ENCODE results near the gene HOXA4. TPM values are rescaled to one million over a fixed set of nuclear protein-coding genes. Genes with fewer than 3 reads are reported as not detected.

Gene HOXA4
- total RNA-seq, 1 experiment from 2014 or later: 2.0 TPM

- intact Hi-C loops (cut with micrococcal nuclease): no loop called here
- Histone ChIP-seq H2AFZ (ENCODE audit: low read depth, low read length, poor library complexity, severe bottlenecking) (no peak overlapping the region), H3K27ac (ENCODE audit: low read depth, low read length) (no peak overlapping the region), H3K4me1 (ENCODE audit: control insufficient read depth in 1 of 2, insufficient read depth in 2 of 2, low read length in 2 of 2) (peaks cover 33 to 50% of the 10 kb centered on the region in 2 experiments), H3K4me3 (replicated peaks in 1 of 2; ENCODE audit: low read depth in 1 of 2, low read length in 2 of 2) (no peak overlapping the region), H3K9me3 (ENCODE audit: control insufficient read depth in 1 of 2, insufficient read depth in 1 of 2, low read depth in 1 of 2, low read length in 2 of 2) (no peaks in the 10 kb centered on the region), H4K20me1 (ENCODE audit: insufficient read depth) (no peaks in the 10 kb centered on the region), H3K79me2 (ENCODE audit: insufficient read depth, low read length) (no peaks in the 10 kb centered on the region), H3K4me2 (ENCODE audit: low read length) (no peak overlapping the region), H3K9me2 (ENCODE audit: insufficient read depth) (no peaks in the 10 kb centered on the region), H3K36me3 (ENCODE audit: control insufficient read depth in 1 of 2, insufficient read depth in 2 of 2, low read length in 2 of 2) (peaks cover 1 to 2% of the 10 kb centered on the region in 2 experiments; a peak in 2 of 4 replicates), H3K9ac (ENCODE audit: low read length) (no peak overlapping the region), H3K27me3 (ENCODE audit: insufficient read depth, low read length) (no peaks in the 10 kb centered on the region)
- ChIA-PET CTCF (no interaction called here), RAD21 (ENCODE audit: low non-redundant PET in 1 of 2, low total read pairs in 2 of 2, uncharacterized antibody in 2 of 2, unreplicated experiment in 2 of 2) (no interaction called here), POLR2A (no interaction called here)
- BruUV-seq (replicated peaks): no TSS peak
- TF ChIP-seq ELF1 (IDR thresholded peaks at IDR 0.05; ENCODE audit: borderline replicate concordance, low read depth): no peak
- TF ChIP-seq YY1 (IDR thresholded peaks at IDR 0.05; ENCODE audit: extremely low read depth, insufficient replicate concordance, low read depth, low read length): no peak
- DNase-seq (ENCODE audit: low read depth, low spot score) (no peak), ATAC-seq (no peak)
Observed at GRCh38 chr7:27138472-27138871, 7.9 kb upstream of the HOXA4 start.

- Histone ChIP-seq H3K27ac (ENCODE audit: low read depth, low read length) (no peak overlapping the region), H3K36me3 (ENCODE audit: control insufficient read depth in 1 of 2, insufficient read depth in 2 of 2, low read length in 2 of 2) (peaks cover 0 to 2% of the 10 kb centered on the region in 2 experiments; a peak in 1 of 4 replicates), H3K9me2 (ENCODE audit: insufficient read depth) (no peaks in the 10 kb centered on the region), H3K9me3 (ENCODE audit: control insufficient read depth in 1 of 2, insufficient read depth in 1 of 2, low read depth in 1 of 2, low read length in 2 of 2) (no peaks in the 10 kb centered on the region), H4K20me1 (ENCODE audit: insufficient read depth) (no peaks in the 10 kb centered on the region), H3K4me1 (ENCODE audit: control insufficient read depth in 1 of 2, insufficient read depth in 2 of 2, low read length in 2 of 2) (peaks cover 36 to 57% of the 10 kb centered on the region in 2 experiments), H2AFZ (ENCODE audit: low read depth, low read length, poor library complexity, severe bottlenecking) (no peak overlapping the region), H3K27me3 (ENCODE audit: insufficient read depth, low read length) (no peaks in the 10 kb centered on the region), H3K4me2 (ENCODE audit: low read length) (no peak overlapping the region), H3K79me2 (ENCODE audit: insufficient read depth, low read length) (no peaks in the 10 kb centered on the region), H3K4me3 (replicated peaks in 1 of 2; ENCODE audit: low read depth in 1 of 2, low read length in 2 of 2) (no peak overlapping the region), H3K9ac (ENCODE audit: low read length) (no peak overlapping the region)
- DNase-seq (ENCODE audit: low read depth, low spot score) (no peak), ATAC-seq (no peak)
- POLR2A ChIA-PET: no interaction called here
- intact Hi-C loops (cut with micrococcal nuclease): no loop called here
- CTCF ChIA-PET: interaction anchor here (0.6 kb wide), 1 partner anchor 769 kb away, joined by 3 read pairs; no protein-coding TSS in a partner anchor
- RAD21 ChIA-PET (ENCODE audit: low non-redundant PET in 1 of 2, low total read pairs in 2 of 2, uncharacterized antibody in 2 of 2, unreplicated experiment in 2 of 2): no interaction called here
- TF ChIP-seq CTCF (IDR thresholded peaks at IDR 0.05 in 2 of 3, conservative IDR thresholded peaks at IDR 0.05 in 1 of 3; ENCODE audit: borderline replicate concordance in 1 of 3, insufficient read depth in 1 of 3, low read depth in 2 of 3, low read length in 2 of 3): no peak
- no peak for TF ChIP-seq TCF7L2 (IDR thresholded peaks at IDR 0.05; ENCODE audit: borderline replicate concordance, extremely low read depth, insufficient read depth, insufficient read length)
- TF ChIP-seq CEBPB (IDR thresholded peaks at IDR 0.05; ENCODE audit: low read depth): no peak
- no peak for TF ChIP-seq JUND (IDR thresholded peaks at IDR 0.05)
- TF ChIP-seq ELF1 (IDR thresholded peaks at IDR 0.05; ENCODE audit: borderline replicate concordance, low read depth): no peak
- no peak for TF ChIP-seq SP1 (IDR thresholded peaks at IDR 0.05; ENCODE audit: low read depth)
- TF ChIP-seq CBX3 (IDR thresholded peaks at IDR 0.05; ENCODE audit: low read depth): no peak
- TF ChIP-seq EGR1 (IDR thresholded peaks at IDR 0.05; ENCODE audit: low read depth): no peak
- TF ChIP-seq POLR2AphosphoS5 (IDR thresholded peaks at IDR 0.05; ENCODE audit: low read depth, low read length): no peak
- no peak for TF ChIP-seq ZNF274 (IDR thresholded peaks at IDR 0.05; ENCODE audit: low read depth, low read length)
- no TSS peak for BruUV-seq (replicated peaks)
Observed at GRCh38 chr7:27137640-27138315, 7.2 kb upstream of the HOXA4 start.
